Measurements from ENCODE around the gene SORT1. TPM values are rescaled to one million over a fixed set of nuclear protein-coding genes. Genes with fewer than 3 reads are reported as not detected.

SORT1 gene
- total RNA-seq, 2 experiments from 2014 or later: 21.8 to 45.5 TPM

DNA sequence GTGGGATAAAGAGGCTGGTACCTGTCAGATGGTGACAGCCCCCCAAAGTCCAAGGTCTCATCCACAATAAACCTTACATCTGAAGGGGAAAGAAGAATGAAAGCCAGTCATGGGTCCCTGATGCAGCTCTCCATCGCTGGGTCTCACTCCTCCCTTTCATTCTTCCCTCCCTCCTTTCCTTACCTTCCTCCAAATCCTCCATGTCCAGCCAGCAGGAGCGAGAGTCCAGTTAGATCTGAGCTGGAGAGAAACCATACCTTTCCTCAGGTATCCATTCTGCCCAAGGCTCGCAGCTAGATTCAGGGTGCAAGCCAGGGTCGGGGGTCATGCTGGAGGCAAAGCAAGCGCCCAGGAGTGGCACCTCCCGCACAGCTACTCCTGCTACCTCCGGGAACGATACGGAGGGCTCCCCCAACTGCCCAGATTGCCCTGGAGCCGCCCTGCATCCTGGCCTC, 115.2 kb downstream of the SORT1 start:
- H2AFZ ChIP-seq (ENCODE audit: low read length): peak overlapping the region; percentile 71
- POLR2A ChIA-PET: interaction anchor here (0.9 to 1.6 kb wide), 11 partner anchors 14 to 247 kb away, joined by 3 to 14 read pairs (median 4); partner anchors contain the start of genes MYBPHL, PSMA5 and SORT1
- H3K9me2 ChIP-seq (ENCODE audit: insufficient read depth, low read length): no peaks in the 10 kb centered on the region

DNA sequence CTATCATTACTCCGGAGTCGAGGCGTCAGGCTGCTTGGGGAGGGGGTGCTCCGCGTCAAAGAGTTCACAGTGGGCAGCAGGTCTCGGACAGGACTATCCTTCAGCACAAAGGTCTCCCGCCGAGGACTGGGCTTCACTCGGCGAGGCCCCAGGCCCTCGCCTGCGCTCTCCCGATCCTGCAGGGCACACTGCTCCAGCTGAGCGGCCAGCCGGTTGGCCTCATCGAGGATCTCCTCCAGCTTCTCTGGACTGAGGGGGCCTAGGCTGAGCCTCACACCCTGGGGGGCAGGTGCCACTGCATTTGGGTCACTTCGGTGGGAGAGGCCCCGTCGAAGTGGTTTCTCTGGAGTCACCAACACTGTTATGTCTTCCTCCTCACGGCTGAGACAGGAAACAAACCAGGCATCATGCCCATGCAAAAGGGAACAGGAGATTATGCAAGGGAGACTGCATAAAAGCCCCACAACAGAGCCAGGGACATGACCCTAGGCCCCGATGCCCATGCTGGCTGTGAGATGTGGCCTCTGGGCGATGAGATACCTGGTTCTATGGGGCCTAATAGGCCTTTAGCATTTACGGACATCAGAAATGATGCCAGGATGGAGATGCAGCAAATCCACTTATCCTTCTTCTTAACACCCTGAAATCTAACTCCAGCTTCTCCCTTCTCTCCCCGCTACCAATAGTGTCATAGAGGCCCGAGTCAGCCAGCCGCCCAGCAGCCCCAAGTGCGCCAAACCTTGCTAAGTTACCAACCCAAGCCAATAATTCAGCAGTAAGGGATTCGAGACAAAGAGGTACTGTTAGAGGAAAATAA, 115.8 kb downstream of the SORT1 start:
- Histone ChIP-seq H3K4me1 (ENCODE audit: insufficient read depth, low read length, poor library complexity, severe bottlenecking) (peaks cover 21% of the 10 kb centered on the region), H3K9me3 (ENCODE audit: low read length) (no peaks in the 10 kb centered on the region), H3K9me2 (ENCODE audit: insufficient read depth, low read length) (no peaks in the 10 kb centered on the region), H3K4me3 (ENCODE audit: low read depth, low read length, poor library complexity, severe bottlenecking) (peak overlapping the region; percentile 77), H2AFZ (ENCODE audit: low read length) (peak overlapping the region; percentile 71; the same call in 1 of the 2 replicates), H4K20me1 (ENCODE audit: insufficient read depth, low read length) (no peaks in the 10 kb centered on the region), H3K4me2 (ENCODE audit: low read length) (peak overlapping the region; percentile 92), H3K79me2 (ENCODE audit: insufficient read depth, low read depth, low read length) (peaks cover 7% of the 10 kb centered on the region; the same call in 1 of the 2 replicates), H3K36me3 (ENCODE audit: insufficient read depth, low read length) (peaks cover 34% of the 10 kb centered on the region), H3K27ac (ENCODE audit: low read depth, low read length, poor library complexity, severe bottlenecking) (peak overlapping the region; percentile 60)
- no TSS peak for BruUV-seq (replicated peaks)
- CTCF ChIA-PET (ENCODE audit: unreplicated experiment): interaction anchor here (0.6 to 0.9 kb wide), 2 partner anchors 10 to 116 kb away, joined by 3 to 5 read pairs; partner anchors contain the start of gene SORT1
- intact Hi-C loops (cut with micrococcal nuclease; ENCODE audit: unreplicated experiment): loop anchor here (5.0 kb wide), 1 partner anchor 200 kb away; the partner anchor contains the start of gene ATXN7L2
- no peak for TF ChIP-seq EZH2phosphoT487 (IDR thresholded peaks at IDR 0.05; ENCODE audit: borderline replicate concordance, low read depth, low read length)
- TF ChIP-seq, protein P1, sequence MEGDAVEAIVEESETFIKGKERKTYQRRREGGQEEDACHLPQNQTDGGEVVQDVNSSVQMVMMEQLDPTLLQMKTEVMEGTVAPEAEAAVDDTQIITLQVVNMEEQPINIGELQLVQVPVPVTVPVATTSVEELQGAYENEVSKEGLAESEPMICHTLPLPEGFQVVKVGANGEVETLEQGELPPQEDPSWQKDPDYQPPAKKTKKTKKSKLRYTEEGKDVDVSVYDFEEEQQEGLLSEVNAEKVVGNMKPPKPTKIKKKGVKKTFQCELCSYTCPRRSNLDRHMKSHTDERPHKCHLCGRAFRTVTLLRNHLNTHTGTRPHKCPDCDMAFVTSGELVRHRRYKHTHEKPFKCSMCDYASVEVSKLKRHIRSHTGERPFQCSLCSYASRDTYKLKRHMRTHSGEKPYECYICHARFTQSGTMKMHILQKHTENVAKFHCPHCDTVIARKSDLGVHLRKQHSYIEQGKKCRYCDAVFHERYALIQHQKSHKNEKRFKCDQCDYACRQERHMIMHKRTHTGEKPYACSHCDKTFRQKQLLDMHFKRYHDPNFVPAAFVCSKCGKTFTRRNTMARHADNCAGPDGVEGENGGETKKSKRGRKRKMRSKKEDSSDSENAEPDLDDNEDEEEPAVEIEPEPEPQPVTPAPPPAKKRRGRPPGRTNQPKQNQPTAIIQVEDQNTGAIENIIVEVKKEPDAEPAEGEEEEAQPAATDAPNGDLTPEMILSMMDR (conservative IDR thresholded peaks at IDR 0.05; ENCODE audit: low read length): no peak
- POLR2A ChIA-PET: interaction anchor here (1.2 to 1.6 kb wide), 9 partner anchors 15 to 248 kb away, joined by 3 to 14 read pairs (median 4); partner anchors contain the start of genes PSMA5 and SORT1
- no peak for DNase-seq (ENCODE audit: low spot score)

More for the DNA sequence above, 115.2 kb downstream of the SORT1 start:
- H3K27ac ChIP-seq (ENCODE audit: low read depth, low read length, poor library complexity, severe bottlenecking): peak overlapping the region; percentile 60
- intact Hi-C loops (cut with micrococcal nuclease; ENCODE audit: unreplicated experiment): loop anchor here (5.0 kb wide), 1 partner anchor 200 kb away; the partner anchor contains the start of gene ATXN7L2
- H3K9me3 ChIP-seq (ENCODE audit: low read length): no peaks in the 10 kb centered on the region
- CTCF ChIA-PET (ENCODE audit: unreplicated experiment): interaction anchor here (0.9 to 1.1 kb wide), 3 partner anchors 110 to 117 kb away, joined by 3 to 5 read pairs (median 5); partner anchors contain the start of gene SORT1
- peaks cover 7% of the 10 kb centered on the region; the same call in 1 of the 2 replicates for H3K79me2 ChIP-seq (ENCODE audit: insufficient read depth, low read depth, low read length)
- DNase-seq (ENCODE audit: low spot score): no peak
- peaks cover 34% of the 10 kb centered on the region for H3K36me3 ChIP-seq (ENCODE audit: insufficient read depth, low read length)
- BruUV-seq (replicated peaks): no TSS peak
- TF ChIP-seq, protein P1 (conservative IDR thresholded peaks at IDR 0.05; ENCODE audit: low read length): no peak
- no peak for TF ChIP-seq EZH2phosphoT487 (IDR thresholded peaks at IDR 0.05; ENCODE audit: borderline replicate concordance, low read depth, low read length)
- H3K4me2 ChIP-seq (ENCODE audit: low read length): peak overlapping the region; percentile 92
- H3K4me1 ChIP-seq (ENCODE audit: insufficient read depth, low read length, poor library complexity, severe bottlenecking): peaks cover 17% of the 10 kb centered on the region
- peak overlapping the region; percentile 77 for H3K4me3 ChIP-seq (ENCODE audit: low read depth, low read length, poor library complexity, severe bottlenecking)
- H4K20me1 ChIP-seq (ENCODE audit: insufficient read depth, low read length): no peaks in the 10 kb centered on the region
